Measurements from ENCODE around the gene EGFL6. TPM values are rescaled to one million over a fixed set of nuclear protein-coding genes. Genes with fewer than 3 reads are reported as not detected.
A peak's percentile ranks its signal among the peaks of the same experiment; 100 is the strongest.

The EGFL6 gene
- total and polyA plus RNA-seq, 8 donors, result 25.9 to 88.3 (median 63.1) TPM

DNA sequence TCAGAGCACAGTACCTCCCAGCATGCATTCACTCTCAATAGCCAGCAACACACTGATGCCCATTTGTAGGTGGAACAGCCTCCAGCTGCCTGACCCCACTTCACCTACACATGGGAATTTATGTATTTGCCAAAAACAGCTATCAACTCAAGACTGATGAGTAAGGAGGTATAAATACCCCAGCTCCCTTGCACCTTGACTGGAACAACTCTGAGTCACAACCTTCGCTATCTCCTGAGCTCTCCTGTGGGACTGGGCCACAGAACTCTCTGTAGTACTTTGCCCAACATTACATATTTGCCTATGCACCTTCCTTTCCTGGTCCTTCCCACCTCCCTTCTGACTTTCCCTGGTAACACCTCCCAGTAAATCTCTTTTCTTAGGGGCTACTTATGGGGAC, 16.5 kb upstream of the EGFL6 start:
- H3K36me3 ChIP-seq, result no peaks in the 10 kb centered on the region
- peaks cover 0 to 7% of the 10 kb centered on the region in 2 donors for H3K27me3 ChIP-seq
- intact Hi-C loops (cut with DNase I), result no loop called here
- no peaks in the 10 kb centered on the region for H3K4me1 ChIP-seq
- TF ChIP-seq CTCF (IDR thresholded peaks at IDR 0.05), result no peak
- DNase-seq, result no peak
- H3K27ac ChIP-seq, result no peak overlapping the region
- no peaks in the 10 kb centered on the region for H3K9me3 ChIP-seq
- H3K4me3 ChIP-seq, result no peak overlapping the region
- no peak for ATAC-seq

DNA sequence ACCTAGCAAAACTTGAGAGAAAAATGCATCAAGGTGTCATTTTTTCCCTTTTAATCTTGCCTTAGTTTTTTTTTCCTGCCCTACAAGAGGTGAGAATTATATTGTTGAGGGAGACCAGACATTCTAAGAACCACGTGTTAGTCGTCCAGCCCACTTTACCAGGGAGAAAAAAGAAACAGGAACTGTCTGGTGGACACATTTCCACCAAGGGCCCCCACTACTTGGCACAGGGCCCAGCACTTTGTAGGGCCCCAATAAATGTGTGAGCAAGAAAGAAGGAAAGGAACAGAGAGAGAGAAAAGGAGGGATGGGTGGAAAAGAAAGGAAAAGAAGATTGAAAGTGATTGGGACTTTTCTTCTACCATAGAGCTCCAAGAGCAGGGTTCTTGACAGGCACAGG, 3.9 kb upstream of the EGFL6 start:
- no peaks in the 10 kb centered on the region for H3K9me3 ChIP-seq
- no peak for TF ChIP-seq CTCF (IDR thresholded peaks at IDR 0.05)
- H3K27me3 ChIP-seq, result peaks cover 24 to 26% of the 10 kb centered on the region in 2 donors
- no peak overlapping the region for H3K27ac ChIP-seq
- no peak for DNase-seq
- no peaks in the 10 kb centered on the region for H3K36me3 ChIP-seq
- ATAC-seq, result no peak
- H3K4me3 ChIP-seq, result no peak overlapping the region
- intact Hi-C loops (cut with DNase I), result no loop called here
- no peaks in the 10 kb centered on the region for H3K4me1 ChIP-seq

DNA sequence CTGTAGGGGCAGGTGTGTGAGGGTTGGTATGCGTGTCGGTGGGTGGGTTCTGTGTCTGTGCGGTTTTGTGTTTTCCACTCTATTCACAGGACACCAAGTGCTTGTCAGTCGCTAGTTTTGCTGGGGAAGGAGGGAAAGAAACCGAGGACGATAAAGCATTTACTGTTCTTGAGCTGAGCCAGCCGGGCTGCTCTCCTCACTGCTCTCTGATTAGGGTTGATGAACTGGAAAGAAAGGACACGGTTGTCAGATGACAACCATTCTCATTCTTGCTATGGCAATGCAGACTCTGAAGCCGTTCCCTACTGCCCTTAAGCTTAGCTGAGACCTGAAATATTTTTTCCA, 832 bp downstream of the EGFL6 start:
- H3K27ac ChIP-seq, result no peak overlapping the region
- intact Hi-C loops (cut with DNase I), result no loop called here

GRCh38 chrX:13571136-13571535, 1.7 kb downstream of the EGFL6 start:
- peaks cover 28 to 41% of the 10 kb centered on the region in 2 donors for H3K27me3 ChIP-seq
- no peaks in the 10 kb centered on the region for H3K4me1 ChIP-seq
- H3K9me3 ChIP-seq, result no peaks in the 10 kb centered on the region
- TF ChIP-seq CTCF (IDR thresholded peaks at IDR 0.05), result no peak
- H3K36me3 ChIP-seq, result no peaks in the 10 kb centered on the region
- intact Hi-C loops (cut with DNase I), result no loop called here
- no peak overlapping the region for H3K4me3 ChIP-seq
- H3K27ac ChIP-seq, result no peak overlapping the region
- ATAC-seq, result no peak
- DNase-seq, result no peak

More for the DNA sequence above, 832 bp downstream of the EGFL6 start:
- H3K4me3 ChIP-seq, result peak overlapping the region; percentile 17 to 21
- no peaks in the 10 kb centered on the region for H3K4me1 ChIP-seq
- no peak for TF ChIP-seq CTCF (IDR thresholded peaks at IDR 0.05)
- no peaks in the 10 kb centered on the region for H3K9me3 ChIP-seq
- H3K36me3 ChIP-seq, result no peaks in the 10 kb centered on the region
- DNase-seq, result no peak
- H3K27me3 ChIP-seq, result peaks cover 28 to 43% of the 10 kb centered on the region in 2 donors
- no peak for ATAC-seq

DNA sequence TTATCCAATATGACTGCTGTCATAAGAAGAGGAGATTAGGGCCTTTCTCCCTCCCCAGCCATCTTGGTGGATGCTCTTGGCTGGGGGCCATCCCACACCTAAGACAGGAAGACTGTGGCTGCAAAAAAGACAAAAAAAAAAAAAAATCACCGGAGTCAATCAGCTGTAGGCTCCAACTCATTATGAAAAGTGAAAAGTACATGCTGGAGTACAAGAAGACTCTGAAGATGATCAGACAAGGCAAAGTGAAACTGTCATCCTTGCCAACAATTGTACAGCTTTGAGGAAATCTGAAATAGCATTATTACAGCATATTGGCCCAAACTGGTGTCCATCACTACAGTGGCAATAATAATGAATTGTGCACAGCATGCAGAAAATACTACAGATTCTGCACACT, 5.2 kb downstream of the EGFL6 start:
- DNase-seq (no peak), ATAC-seq (no peak)
- TF ChIP-seq CTCF (IDR thresholded peaks at IDR 0.05), result no peak
- intact Hi-C loops (cut with DNase I), result no loop called here
- Histone ChIP-seq H3K4me3 (no peak overlapping the region), H3K9me3 (no peaks in the 10 kb centered on the region), H3K4me1 (no peaks in the 10 kb centered on the region), H3K36me3 (no peaks in the 10 kb centered on the region), H3K27me3 (peaks cover 11 to 28% of the 10 kb centered on the region in 2 donors), H3K27ac (no peak overlapping the region)
